Peyer's patch (tissue), 4 donors: ENCODE results near the gene SCP2. TPM values are rescaled to one million over a fixed set of nuclear protein-coding genes. Genes with fewer than 3 reads are reported as not detected.
"Not testable (repeated sequence)": the region's sequence is repeated elsewhere in the genome, so short reads cannot be mapped to it uniquely, and the experiment has no call there.

Source experiments
- DNase-seq, 3 donors: peaks; one replicate each; pipeline ENCODE4 v3.0.0-alpha.2; 2017 to 2019
- H3K27ac ChIP-seq, 4 donors: fragments of 200-600 bp; sonication (generic); one replicate each; pipeline ENCODE4 v1.5.1; 2016 to 2019
- H3K27me3 ChIP-seq, 2 donors: fragments of 200-600 bp; sonication (generic); one replicate each; pipeline ENCODE4 v1.5.1; 2019
- H3K36me3 ChIP-seq, 3 donors: fragments of 200-600 bp; sonication (generic); one replicate each; pipeline ENCODE4 v1.5.1; 2016 to 2019
- H3K4me1 ChIP-seq, 4 donors: fragments of 200-600 bp; sonication (generic); one replicate each; pipeline ENCODE4 v1.5.1; 2016 to 2019
- H3K4me3 ChIP-seq, 4 donors: fragments of 200-600 bp; sonication (generic); 1 replicate in 3 of 4; 2 replicates in 1 of 4; pipeline ENCODE4 v1.5.1; 2016 to 2019; ENCODE audit warnings: mild to moderate bottlenecking in 1 of 4
- H3K9me3 ChIP-seq, 4 donors: fragments of 200-600 bp; sonication (generic); one replicate each; pipeline ENCODE4 v1.5.1; 2016 to 2019; ENCODE audit warnings: mild to moderate bottlenecking in 1 of 4
- POLR2A ChIP-seq, 2 donors: fragments of 450-650 bp; IDR thresholded peaks; one replicate each; pipeline ENCODE4 v1.5.1; 2017; ENCODE audit warnings: antibody characterized with exemption in 2 of 2, mild to moderate bottlenecking in 2 of 2, moderate library complexity in 2 of 2
- total RNA-seq, 4 donors: library from RNA; depleted of rRNA; stranded (reverse); fragments of >200 nt; gene quantifications; one replicate each; pipeline ENCODE4 v1.1.0, GENCODE V29; 2016
- TF ChIP-seq, protein P1 (sequence below), 6 experiments: fragments of 450-650 bp in 4 of 6; fragments of 200-600 bp in 2 of 6; sonication (generic) in 1 of 6; IDR thresholded peaks; one replicate each; pipeline ENCODE4 v1.5.1; 2017 to 2019; ENCODE audit warnings: antibody characterized with exemption in 6 of 6, mild to moderate bottlenecking in 3 of 6, moderate library complexity in 1 of 6

SCP2 gene
- total RNA-seq, 4 donors from 2014 or later: 161 to 402 (median 219) TPM

DNA sequence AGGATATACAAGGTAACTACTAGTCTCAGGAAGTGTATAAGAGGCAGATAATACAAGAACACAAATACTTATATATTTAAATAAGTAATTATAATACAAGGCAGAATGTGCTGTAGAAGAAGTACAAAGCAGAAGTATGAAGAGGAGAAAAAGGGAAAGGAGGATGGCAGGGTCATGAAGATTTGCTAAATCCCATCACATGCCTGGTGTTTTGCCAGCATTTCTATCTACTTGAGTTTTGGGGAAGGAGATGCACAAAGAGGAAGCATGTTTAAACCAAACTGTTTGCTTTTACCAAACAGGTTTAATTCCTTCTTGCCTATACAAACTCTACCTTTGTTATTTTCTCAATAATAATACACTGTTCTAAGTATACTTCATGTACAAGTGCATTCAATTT lies 74.1 kb downstream of the SCP2 start:
- peaks cover 0 to 26% (median 0%) of the 10 kb centered on the region in 3 donors for H3K36me3 ChIP-seq
- TF ChIP-seq, protein P1, sequence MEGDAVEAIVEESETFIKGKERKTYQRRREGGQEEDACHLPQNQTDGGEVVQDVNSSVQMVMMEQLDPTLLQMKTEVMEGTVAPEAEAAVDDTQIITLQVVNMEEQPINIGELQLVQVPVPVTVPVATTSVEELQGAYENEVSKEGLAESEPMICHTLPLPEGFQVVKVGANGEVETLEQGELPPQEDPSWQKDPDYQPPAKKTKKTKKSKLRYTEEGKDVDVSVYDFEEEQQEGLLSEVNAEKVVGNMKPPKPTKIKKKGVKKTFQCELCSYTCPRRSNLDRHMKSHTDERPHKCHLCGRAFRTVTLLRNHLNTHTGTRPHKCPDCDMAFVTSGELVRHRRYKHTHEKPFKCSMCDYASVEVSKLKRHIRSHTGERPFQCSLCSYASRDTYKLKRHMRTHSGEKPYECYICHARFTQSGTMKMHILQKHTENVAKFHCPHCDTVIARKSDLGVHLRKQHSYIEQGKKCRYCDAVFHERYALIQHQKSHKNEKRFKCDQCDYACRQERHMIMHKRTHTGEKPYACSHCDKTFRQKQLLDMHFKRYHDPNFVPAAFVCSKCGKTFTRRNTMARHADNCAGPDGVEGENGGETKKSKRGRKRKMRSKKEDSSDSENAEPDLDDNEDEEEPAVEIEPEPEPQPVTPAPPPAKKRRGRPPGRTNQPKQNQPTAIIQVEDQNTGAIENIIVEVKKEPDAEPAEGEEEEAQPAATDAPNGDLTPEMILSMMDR (IDR thresholded peaks at IDR 0.05): no peak
- TF ChIP-seq POLR2A (IDR thresholded peaks at IDR 0.05): no peak

DNA sequence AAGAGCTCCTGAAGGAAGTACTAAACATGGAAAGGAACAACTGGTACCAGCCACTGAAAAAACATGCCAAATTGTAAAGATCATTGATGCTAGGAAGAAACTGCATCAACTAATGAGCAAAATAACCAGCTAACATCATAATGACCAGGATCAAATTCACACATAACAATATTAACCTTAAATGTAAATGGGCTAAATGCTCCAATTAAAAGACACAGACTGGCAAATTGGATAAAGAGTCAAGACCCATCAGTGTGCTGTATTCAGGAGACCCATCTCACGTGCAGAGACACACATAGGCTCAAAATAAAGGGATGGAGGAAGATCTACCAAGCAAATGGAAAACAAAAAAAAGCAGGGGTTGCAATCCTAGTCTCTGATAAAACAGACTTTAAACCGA lies 79.5 kb downstream of the SCP2 start:
- not testable (repeated sequence) for H3K27ac ChIP-seq, H3K4me1 ChIP-seq, H3K27me3 ChIP-seq, DNase-seq, H3K4me3 ChIP-seq, H3K9me3 ChIP-seq
- peaks cover 0 to 26% (median 0%) of the 10 kb centered on the region in 3 donors for H3K36me3 ChIP-seq

More for the DNA sequence above, 74.1 kb downstream of the SCP2 start:
- no peak overlapping the region for H3K27ac ChIP-seq
- H3K27me3 ChIP-seq: no peaks in the 10 kb centered on the region
- H3K4me1 ChIP-seq: no peaks in the 10 kb centered on the region
- no peak overlapping the region for H3K4me3 ChIP-seq
- no peaks in the 10 kb centered on the region for H3K9me3 ChIP-seq
- no peak for DNase-seq

DNA sequence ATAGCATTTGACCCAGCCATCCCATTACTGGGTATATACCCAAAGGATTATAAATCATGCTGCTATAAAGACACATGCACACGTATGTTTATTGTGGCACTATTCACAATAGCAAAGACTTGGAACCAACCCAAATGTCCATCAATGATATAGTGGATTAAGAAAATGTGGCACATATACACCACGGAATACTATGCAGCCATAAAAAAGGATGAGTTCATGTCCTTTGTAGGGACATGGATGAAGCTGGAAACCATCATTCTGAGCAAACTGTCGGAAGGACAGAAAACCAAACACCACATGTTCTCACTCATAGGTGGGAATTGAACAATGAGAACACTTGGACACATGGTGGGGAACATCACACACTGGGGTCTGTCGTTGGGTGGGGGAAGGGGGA lies 83.2 kb downstream of the SCP2 start:
- not testable (repeated sequence) for H3K9me3 ChIP-seq, H3K4me1 ChIP-seq, DNase-seq, H3K27me3 ChIP-seq, H3K27ac ChIP-seq, H3K36me3 ChIP-seq, H3K4me3 ChIP-seq

DNA sequence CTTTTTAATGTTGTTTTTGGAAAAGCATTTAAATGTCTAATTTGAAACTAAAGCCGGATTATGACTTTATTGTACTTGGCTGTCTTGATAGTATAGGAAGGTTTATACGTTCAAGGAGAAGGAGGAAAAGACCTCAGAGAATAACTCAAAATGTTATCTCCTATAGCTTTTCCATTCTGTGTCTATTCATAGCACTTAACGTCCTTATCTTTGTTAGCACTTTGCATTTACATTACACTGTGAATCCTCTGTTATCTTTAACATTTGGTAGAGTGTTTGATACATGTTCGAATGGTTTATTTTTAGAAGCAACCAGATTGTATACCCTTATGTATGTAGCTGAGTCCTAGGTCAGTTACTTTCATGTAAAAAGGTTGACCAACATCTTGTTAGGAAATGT lies 84.1 kb downstream of the SCP2 start:
- no peak for DNase-seq
- H3K9me3 ChIP-seq: no peaks in the 10 kb centered on the region
- no peaks in the 10 kb centered on the region for H3K27me3 ChIP-seq
- TF ChIP-seq POLR2A (IDR thresholded peaks at IDR 0.05): no peak
- TF ChIP-seq, protein P1 (IDR thresholded peaks at IDR 0.05): no peak
- no peak overlapping the region for H3K4me3 ChIP-seq
- no peak overlapping the region for H3K27ac ChIP-seq
- H3K36me3 ChIP-seq: no peaks in the 10 kb centered on the region
- H3K4me1 ChIP-seq: peaks cover 0 to 9% (median 5%) of the 10 kb centered on the region in 4 donors

DNA sequence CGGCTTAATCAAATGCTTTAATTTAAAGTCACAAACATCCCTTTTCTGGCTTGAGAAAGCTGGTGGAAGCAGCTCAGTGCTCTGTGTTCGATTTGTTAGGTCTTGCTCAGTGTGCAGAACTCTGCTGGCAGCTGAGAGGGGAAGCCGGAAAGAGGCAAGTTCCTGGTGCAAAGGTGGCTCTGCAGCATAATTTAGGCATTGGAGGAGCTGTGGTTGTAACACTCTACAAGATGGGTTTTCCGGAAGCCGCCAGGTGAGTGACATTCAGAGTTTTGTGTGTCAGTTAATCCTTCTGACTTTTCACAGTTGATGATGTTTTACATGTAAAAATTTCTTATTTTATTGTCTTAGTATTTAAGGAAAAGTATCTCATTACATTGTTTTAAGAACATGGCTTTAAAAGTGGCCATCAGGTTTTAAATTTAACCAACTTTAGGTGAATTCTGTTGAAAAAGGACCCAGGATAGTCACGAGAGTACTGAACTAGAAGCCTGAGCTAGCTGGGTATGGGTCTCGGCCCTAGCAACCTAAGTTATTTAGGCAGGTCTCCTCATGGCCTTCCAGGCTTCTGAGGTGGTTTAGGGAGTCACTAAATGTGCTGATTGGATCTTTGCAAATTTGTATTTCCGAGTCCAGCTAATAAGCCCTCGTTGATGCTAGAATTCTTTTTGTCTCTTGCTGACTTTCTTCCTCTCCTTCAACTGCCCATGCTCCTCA lies 87.9 kb downstream of the SCP2 start:
- Histone ChIP-seq H3K4me3 (peak overlapping the region; percentile 30 to 74 (median 61)), H3K36me3 (peaks cover 0 to 11% (median 0%) of the 10 kb centered on the region in 3 donors), H3K9me3 (no peaks in the 10 kb centered on the region), H3K27ac (peak overlapping the region; percentile 33 to 55 (median 40)), H3K4me1 (peaks cover 0 to 16% (median 5%) of the 10 kb centered on the region in 4 donors), H3K27me3 (no peaks in the 10 kb centered on the region)
- TF ChIP-seq POLR2A (IDR thresholded peaks at IDR 0.05): peak; percentile 24 to 53
- TF ChIP-seq, protein P1 (IDR thresholded peaks at IDR 0.05): peak in 1 of 6 experiments; percentile 27
- peak; percentile 76 to 93 (median 80) for DNase-seq

DNA sequence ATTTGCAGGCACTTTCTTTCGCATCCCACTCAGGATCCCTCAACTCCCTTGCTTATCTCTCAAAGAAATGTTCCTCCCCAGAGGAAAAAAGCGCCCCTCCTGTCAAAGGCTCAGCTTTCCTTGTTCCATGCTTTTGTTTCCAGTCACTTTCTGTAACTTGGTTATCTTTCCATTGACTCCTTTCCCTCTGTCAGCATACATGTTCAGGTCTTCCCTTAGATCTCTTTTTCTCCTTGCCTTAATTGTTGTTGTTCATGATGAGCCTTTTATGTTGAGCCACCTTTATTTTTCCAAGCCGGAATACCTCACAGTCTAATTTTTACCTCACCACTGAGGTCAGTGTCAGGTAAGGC lies 88.4 kb downstream of the SCP2 start:
- Histone ChIP-seq H3K27me3 (no peaks in the 10 kb centered on the region), H3K4me3 (peak overlapping the region; percentile 30 to 74 (median 61)), H3K9me3 (no peaks in the 10 kb centered on the region), H3K4me1 (peaks cover 0 to 16% (median 5%) of the 10 kb centered on the region in 4 donors), H3K36me3 (peaks cover 0 to 11% (median 0%) of the 10 kb centered on the region in 3 donors), H3K27ac (peak overlapping the region in 3 of 4 donors; percentile 33 to 41 (median 38))
- TF ChIP-seq POLR2A (IDR thresholded peaks at IDR 0.05): no peak
- TF ChIP-seq, protein P1 (IDR thresholded peaks at IDR 0.05): no peak
- DNase-seq: no peak
